ENCODE data around the gene MRPS21.

GRCh38 chr1:150261367-150261766 is 32.3 kb upstream of the MRPS21 start:
- no peak for TF ChIP-seq CTCF (IDR thresholded peaks at IDR 0.05; ENCODE audit: insufficient read depth, low read length, poor library complexity, severe bottlenecking)
- TF ChIP-seq EZH2phosphoT487 (conservative IDR thresholded peaks at IDR 0.05; ENCODE audit: low read length), result no peak

All from SU-DHL-6 (cell line).